Stomach (tissue), 9 donors: ENCODE measurements around the gene NAA40. TPM values are rescaled to one million over a fixed set of nuclear protein-coding genes. Genes with fewer than 3 reads are reported as not detected.

Experiments
- DNase-seq, 2 donors: peaks; one replicate each; pipeline versions ENCODE4 v3.0.0 to v3.0.0-alpha.2; 2013 to 2019
- H3K27ac ChIP-seq, 5 donors: fragments of 200-600 bp in 4 of 5; sonication (generic) in 4 of 5; one replicate each; pipeline ENCODE4 v1.5.1; 2013 to 2019; ENCODE audit warnings: mild to moderate bottlenecking in 1 of 5, moderate library complexity in 1 of 5
- H3K27me3 ChIP-seq, 3 donors: fragments of 200-600 bp; sonication (generic); one replicate each; pipeline ENCODE4 v1.5.1; 2017 to 2019; ENCODE audit warnings: mixed run types in 1 of 3
- H3K36me3 ChIP-seq, 4 donors: fragments of 200-600 bp; sonication (generic); 1 replicate in 3 of 4; 2 replicates in 1 of 4; pipeline ENCODE4 v1.5.1; 2016 to 2019
- H3K4me1 ChIP-seq, 4 donors: fragments of 200-600 bp; sonication (generic); one replicate each; pipeline ENCODE4 v1.5.1; 2016 to 2019
- H3K4me3 ChIP-seq, 4 donors: fragments of 200-600 bp; sonication (generic) in 3 of 4; one replicate each; pipeline ENCODE4 v1.5.1; 2016 to 2019; ENCODE audit warnings: mild to moderate bottlenecking in 1 of 4
- H3K9me3 ChIP-seq, 4 donors: fragments of 200-600 bp; sonication (generic); one replicate each; pipeline ENCODE4 v1.5.1; 2016 to 2019
- CTCF ChIP-seq, 7 experiments: fragments of 450-650 bp in 4 of 7; fragments of 200-600 bp in 3 of 7; sonication (generic) in 3 of 7; IDR thresholded peaks; one replicate each; pipeline ENCODE4 v1.5.1; 2016 to 2019; ENCODE audit warnings: antibody characterized with exemption in 7 of 7, control low read depth in 2 of 7, mild to moderate bottlenecking in 1 of 7
- EP300 ChIP-seq: sonication (generic); formaldehyde crosslinking; IDR thresholded peaks from one replicate; pipeline ENCODE4 v1.6.1; 2017; ENCODE audit warnings: antibody characterized with exemption
- POLR2A ChIP-seq, 4 donors: fragments of 450-650 bp; IDR thresholded peaks; one replicate each; pipeline ENCODE4 v1.6.1; 2016; ENCODE audit warnings: antibody characterized with exemption in 4 of 4, control low read depth in 2 of 4, mild to moderate bottlenecking in 1 of 4, moderate library complexity in 1 of 4
- POLR2AphosphoS5 ChIP-seq, 3 donors: sonication (generic); formaldehyde crosslinking; IDR thresholded peaks; one replicate each; pipeline ENCODE4 v1.6.1; 2016; ENCODE audit warnings: antibody characterized with exemption in 3 of 3
- WGBS, 5 donors: extraction: QIAGEN DNeasy Blood & Tissue Kit in 3 of 5; methylation state at CpG; one replicate each; pipeline versions ENCODE4 v1.1.5 to v1.1.7; 2013 to 2018; 5-methylcytosine and 5-hydroxymethylcytosine counted together
- intact Hi-C: fragments of 100-400 bp; cut with DNase I; formaldehyde crosslinking; loops from one replicate; pipeline ENCODE4 v1.15.1; 2023; ENCODE audit warnings: low total_unique reads
- polyA plus RNA-seq, 3 donors: library from polyadenylated mRNA; stranded (reverse); fragments of 200-250 nt; gene quantifications; one replicate each; pipeline ENCODE4 v1.2.3, GENCODE V29; 2013
- total RNA-seq, 5 donors: library from RNA; depleted of rRNA; stranded (reverse); fragments of >200 nt; gene quantifications; one replicate each; pipeline versions ENCODE4 v1.1.0 to v1.2.3, GENCODE V29; 2014 to 2016
- donor health status: healthy with polysubstance abuse.
- donor health status: Bipolar disorder and iron deficiency.
- donor health status: healthy.

Gene NAA40
- total and polyA plus RNA-seq, 8 donors: 4.3 to 71.4 (median 8.1) TPM

- intact Hi-C loops: no loop called here
- peaks cover 0 to 21% (median 11%) of the 10 kb centered on the region in 4 donors for H3K36me3 ChIP-seq
- no peak for TF ChIP-seq POLR2A (IDR thresholded peaks at IDR 0.05)
- TF ChIP-seq CTCF (IDR thresholded peaks at IDR 0.05): peak in 1 of 7 experiments; percentile 15
- TF ChIP-seq EP300: no peak
- peak; percentile 64 to 94 (median 85) for TF ChIP-seq POLR2AphosphoS5 (IDR thresholded peaks at IDR 0.05)
- H3K4me3 ChIP-seq: peak within 1 kb of the TSS; percentile 75 to 96 (median 78)
- DNase-seq: peak; percentile 98 to 100
- H3K4me1 ChIP-seq: peaks cover 19 to 49% (median 39%) of the 10 kb centered on the region in 4 donors
- H3K27ac ChIP-seq: peak within 1 kb of the TSS; percentile 90 to 97 (median 96)
- 0 to 1% (median 0%) methylated on average over 36 to 67 of the region's 67 CpGs for WGBS, 5 donors
- H3K9me3 ChIP-seq: no peaks in the 10 kb centered on the region
- H3K27me3 ChIP-seq: peaks cover 0 to 8% (median 4%) of the 10 kb centered on the region in 3 donors
Measured at GRCh38 chr11:63974259-63975143, 35.7 kb downstream of the NAA40 start, which contains the start of gene COX8A. Gene COX8A (plus strand): TSS chr11:63974620. CDS start chr11:63974681, 61 bp downstream.

GRCh38 chr11:63978551-63979239, 39.9 kb downstream of the NAA40 start:
- TF ChIP-seq POLR2AphosphoS5 (IDR thresholded peaks at IDR 0.05) (no peak), EP300 (no peak), POLR2A (IDR thresholded peaks at IDR 0.05) (no peak), CTCF (IDR thresholded peaks at IDR 0.05) (no peak)
- 37 to 55% (median 50%) methylated on average over 10 of the region's 10 CpGs for WGBS, 5 donors
- Histone ChIP-seq H3K4me3 (no peak overlapping the region), H3K27ac (peak overlapping the region in 1 of 5 donors; percentile 23), H3K36me3 (peaks cover 0 to 21% (median 11%) of the 10 kb centered on the region in 4 donors), H3K9me3 (no peaks in the 10 kb centered on the region), H3K27me3 (no peaks in the 10 kb centered on the region), H3K4me1 (peaks cover 19 to 50% (median 39%) of the 10 kb centered on the region in 4 donors)
- intact Hi-C loops: no loop called here
- peak in 1 of 2 donors; percentile 54 for DNase-seq

GRCh38 chr11:63979426-63979825, 40.6 kb downstream of the NAA40 start:
- H3K36me3 ChIP-seq: peaks cover 0 to 21% (median 11%) of the 10 kb centered on the region in 4 donors
- peaks cover 19 to 45% (median 35%) of the 10 kb centered on the region in 4 donors for H3K4me1 ChIP-seq
- peak overlapping the region in 2 of 5 donors; percentile 23 for H3K27ac ChIP-seq
- no peak for DNase-seq
- intact Hi-C loops: no loop called here
- no peak overlapping the region for H3K4me3 ChIP-seq
- TF ChIP-seq CTCF (IDR thresholded peaks at IDR 0.05): no peak
- TF ChIP-seq POLR2A (IDR thresholded peaks at IDR 0.05): no peak
- no peak for TF ChIP-seq EP300
- no peak for TF ChIP-seq POLR2AphosphoS5 (IDR thresholded peaks at IDR 0.05)
- no peaks in the 10 kb centered on the region for H3K27me3 ChIP-seq
- H3K9me3 ChIP-seq: no peaks in the 10 kb centered on the region
- 90 to 95% (median 93%) methylated on average over 4 to 5 of the region's 5 CpGs for WGBS, 5 donors

GRCh38 chr11:63985812-63986155, 47.0 kb downstream of the NAA40 start:
- peaks cover 3 to 29% (median 25%) of the 10 kb centered on the region in 4 donors for H3K36me3 ChIP-seq
- H3K27ac ChIP-seq: peak overlapping the region; percentile 91 to 96 (median 91)
- peak in 1 of 2 donors; percentile 64 for DNase-seq
- H3K9me3 ChIP-seq: no peaks in the 10 kb centered on the region
- TF ChIP-seq POLR2A (IDR thresholded peaks at IDR 0.05) (no peak), EP300 (no peak), POLR2AphosphoS5 (IDR thresholded peaks at IDR 0.05) (no peak), CTCF (IDR thresholded peaks at IDR 0.05) (no peak)
- WGBS, 5 donors: 0 to 1% (median 0%) methylated on average over 17 to 18 of the region's 18 CpGs
- H3K4me1 ChIP-seq: peaks cover 17 to 29% (median 26%) of the 10 kb centered on the region in 4 donors
- intact Hi-C loops: no loop called here
- no peaks in the 10 kb centered on the region for H3K27me3 ChIP-seq
- H3K4me3 ChIP-seq: peak overlapping the region; percentile 96 to 99 (median 98)
